Esophagus squamous epithelium (tissue), 5 donors: Measurements from ENCODE around the gene STK32A. TPM values are rescaled to one million over a fixed set of nuclear protein-coding genes. Genes with fewer than 3 reads are reported as not detected.

Source experiments
- DNase-seq: peaks from one replicate; lab custom pipeline; 2025; lab: John Stamatoyannopoulos, UW
- H3K27ac ChIP-seq, 4 donors: fragments of 200-600 bp; sonication (generic); one replicate each; pipeline ENCODE4 v1.5.1; 2016 to 2019; ENCODE audit warnings: mild to moderate bottlenecking in 1 of 4
- H3K27me3 ChIP-seq, 4 donors: fragments of 200-600 bp; sonication (generic); 1 replicate in 3 of 4; 2 replicates in 1 of 4; pipeline versions ENCODE4 v1.5.1 to v1.6.0; 2017 to 2021; ENCODE audit warnings: antibody characterized with exemption in 1 of 4
- H3K36me3 ChIP-seq, 3 donors: fragments of 200-600 bp; sonication (generic); one replicate each; pipeline ENCODE4 v1.5.1; 2016 to 2019
- H3K4me1 ChIP-seq, 3 donors: fragments of 200-600 bp; sonication (generic); one replicate each; pipeline ENCODE4 v1.5.1; 2017 to 2019
- H3K4me3 ChIP-seq, 4 donors: fragments of 200-600 bp; sonication (generic); 1 replicate in 3 of 4; 2 replicates in 1 of 4; pipeline ENCODE4 v1.5.1; 2016 to 2019; ENCODE audit warnings: mild to moderate bottlenecking in 2 of 4, moderate library complexity in 1 of 4
- H3K9me3 ChIP-seq, 3 donors: fragments of 200-600 bp; sonication (generic); one replicate each; pipeline ENCODE4 v1.5.1; 2016 to 2019
- CTCF ChIP-seq, 6 experiments: fragments of 450-650 bp in 4 of 6; fragments of 200-600 bp in 2 of 6; sonication (generic) in 2 of 6; IDR thresholded peaks; one replicate each; pipeline ENCODE4 v1.5.1; 2016 to 2019; ENCODE audit warnings: antibody characterized with exemption in 6 of 6, mild to moderate bottlenecking in 4 of 6, moderate library complexity in 4 of 6
- POLR2A ChIP-seq, 4 donors: fragments of 450-650 bp; IDR thresholded peaks; one replicate each; pipeline ENCODE4 v1.6.1; 2017; ENCODE audit warnings: antibody characterized with exemption in 4 of 4, mild to moderate bottlenecking in 4 of 4, moderate library complexity in 3 of 4
- WGBS, 2 donors: methylation state at CpG; one replicate each; pipeline ENCODE4 v1.1.5; 2018; 5-methylcytosine and 5-hydroxymethylcytosine counted together
- intact Hi-C: fragments of 100-400 bp; cut with DNase I; formaldehyde crosslinking; loops from one replicate; pipeline ENCODE4 v1.15.0; 2022
- total RNA-seq, 4 donors: library from RNA; depleted of rRNA; stranded (reverse); fragments of >200 nt; gene quantifications; one replicate each; pipeline ENCODE4 v1.1.0, GENCODE V29; 2016
- donor health status: DM: yes; HTN: yes; CAD: no.

STK32A gene
- total RNA-seq, 4 donors from 2014 or later, result 0.26 to 1.7 (median 0.38) TPM; not detected in 1

GRCh38 chr5:147190331-147190730 is 44.5 kb upstream of the STK32A start:
- WGBS, 2 donors, result 25 to 50% methylated on average over 1 of the region's 1 CpG
- no peak for TF ChIP-seq CTCF (IDR thresholded peaks at IDR 0.05)
- TF ChIP-seq POLR2A (IDR thresholded peaks at IDR 0.05), result no peak
- no peaks in the 10 kb centered on the region for H3K36me3 ChIP-seq
- H3K27me3 ChIP-seq, result peaks cover 0 to 18% (median 0%) of the 10 kb centered on the region in 4 donors
- H3K4me1 ChIP-seq, result peaks cover 0 to 8% (median 0%) of the 10 kb centered on the region in 3 donors
- H3K4me3 ChIP-seq, result no peak overlapping the region
- no peak overlapping the region for H3K27ac ChIP-seq
- DNase-seq, result no peak
- intact Hi-C loops, result no loop called here
- H3K9me3 ChIP-seq, result no peaks in the 10 kb centered on the region

- TF ChIP-seq CTCF (IDR thresholded peaks at IDR 0.05) (no peak), POLR2A (IDR thresholded peaks at IDR 0.05) (no peak)
- intact Hi-C loops, result no loop called here
- no peak overlapping the region for H3K4me3 ChIP-seq
Measured at GRCh38 chr5:147193123-147193522, 41.7 kb upstream of the STK32A start.

GRCh38 chr5:147200004-147200403 is 34.8 kb upstream of the STK32A start:
- TF ChIP-seq POLR2A (IDR thresholded peaks at IDR 0.05), result no peak
- Histone ChIP-seq H3K27ac (no peak overlapping the region), H3K36me3 (no peaks in the 10 kb centered on the region), H3K27me3 (no peaks in the 10 kb centered on the region), H3K4me3 (no peak overlapping the region), H3K4me1 (no peaks in the 10 kb centered on the region), H3K9me3 (no peaks in the 10 kb centered on the region)
- 75% methylated on average over 2 to 5 of the region's 5 CpGs for WGBS, 2 donors
- DNase-seq, result no peak
- intact Hi-C loops, result no loop called here

More at GRCh38 chr5:147193123-147193522, 41.7 kb upstream of the STK32A start:
- Histone ChIP-seq H3K36me3 (no peaks in the 10 kb centered on the region), H3K27ac (no peak overlapping the region), H3K27me3 (peaks cover 0 to 16% (median 0%) of the 10 kb centered on the region in 4 donors), H3K4me1 (peaks cover 0 to 8% (median 0%) of the 10 kb centered on the region in 3 donors), H3K9me3 (no peaks in the 10 kb centered on the region)
- 52 to 79% methylated on average over 1 of the region's 1 CpG for WGBS, 2 donors
- DNase-seq, result no peak

GRCh38 chr5:147203213-147203612 is 31.6 kb upstream of the STK32A start:
- no peak for DNase-seq
- intact Hi-C loops, result no loop called here
- 60 to 68% methylated on average over 4 of the region's 4 CpGs for WGBS, 2 donors
- no peaks in the 10 kb centered on the region for H3K36me3 ChIP-seq
- no peak overlapping the region for H3K27ac ChIP-seq
- no peaks in the 10 kb centered on the region for H3K9me3 ChIP-seq
- TF ChIP-seq CTCF (IDR thresholded peaks at IDR 0.05) (no peak), POLR2A (IDR thresholded peaks at IDR 0.05) (no peak)
- no peaks in the 10 kb centered on the region for H3K4me1 ChIP-seq
- H3K4me3 ChIP-seq, result no peak overlapping the region
- H3K27me3 ChIP-seq, result no peaks in the 10 kb centered on the region

- intact Hi-C loops, result no loop called here
- TF ChIP-seq CTCF (IDR thresholded peaks at IDR 0.05) (no peak), POLR2A (IDR thresholded peaks at IDR 0.05) (no peak)
- WGBS, 2 donors, result 61 to 66% methylated on average over 2 of the region's 2 CpGs
- H3K36me3 ChIP-seq, result no peaks in the 10 kb centered on the region
- H3K27me3 ChIP-seq, result no peaks in the 10 kb centered on the region
- DNase-seq, result no peak
- H3K9me3 ChIP-seq, result no peaks in the 10 kb centered on the region
- no peak overlapping the region for H3K4me3 ChIP-seq
- H3K4me1 ChIP-seq, result no peaks in the 10 kb centered on the region
- H3K27ac ChIP-seq, result no peak overlapping the region
Measured at GRCh38 chr5:147204576-147204975, 30.2 kb upstream of the STK32A start.

GRCh38 chr5:147208134-147208533 is 26.7 kb upstream of the STK32A start:
- intact Hi-C loops, result no loop called here
- H3K27ac ChIP-seq, result no peak overlapping the region
- no peak for DNase-seq

More at GRCh38 chr5:147208134-147208533, 26.7 kb upstream of the STK32A start:
- no peak overlapping the region for H3K4me3 ChIP-seq
- TF ChIP-seq POLR2A (IDR thresholded peaks at IDR 0.05), result no peak
- TF ChIP-seq CTCF (IDR thresholded peaks at IDR 0.05), result no peak
- H3K27me3 ChIP-seq, result no peaks in the 10 kb centered on the region
- H3K4me1 ChIP-seq, result no peaks in the 10 kb centered on the region
- 55 to 63% methylated on average over 1 of the region's 1 CpG for WGBS, 2 donors
- H3K9me3 ChIP-seq, result no peaks in the 10 kb centered on the region
- no peaks in the 10 kb centered on the region for H3K36me3 ChIP-seq
